Measurements from ENCODE around the gene IFIH1. TPM values are rescaled to one million over a fixed set of nuclear protein-coding genes. Genes with fewer than 3 reads are reported as not detected.

The IFIH1 gene
- total and polyA plus RNA-seq, 2 of the 8 experiments (the other 6 are each of a cell fraction or from before 2014, with no cell fraction given), result 0.32 to 2.0 TPM

DNA sequence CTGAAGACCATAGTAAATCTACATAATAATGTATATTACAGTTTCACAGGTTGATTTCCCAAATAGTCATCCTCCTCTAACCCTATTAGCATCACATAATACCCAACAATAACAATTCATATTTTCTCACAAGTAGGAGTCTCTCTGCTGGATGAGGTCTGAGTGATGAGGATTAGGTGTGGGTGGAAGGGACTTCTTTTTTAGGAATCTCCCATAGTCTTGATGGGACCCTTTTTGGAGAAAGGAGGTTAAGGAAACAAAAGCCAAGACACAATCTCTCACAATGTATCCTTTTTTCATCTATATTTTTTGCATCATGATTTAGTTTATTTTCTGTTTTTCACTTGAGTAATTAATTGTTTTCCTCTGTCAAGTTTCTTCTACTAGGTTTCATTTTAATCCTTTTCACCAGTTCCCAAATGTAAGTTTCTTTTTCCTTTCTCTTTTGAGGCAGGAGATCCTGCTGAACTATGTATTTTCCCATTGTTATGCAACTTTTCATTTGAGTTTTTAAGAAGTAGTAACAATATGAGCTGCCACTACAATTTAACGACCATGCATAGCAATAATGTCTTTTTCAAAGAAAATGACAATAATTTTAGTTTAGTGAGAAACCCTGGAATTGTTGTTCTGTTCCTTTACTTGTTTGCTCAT is 2.5 kb upstream of the IFIH1 start (continued):
- TF ChIP-seq, protein P1, sequence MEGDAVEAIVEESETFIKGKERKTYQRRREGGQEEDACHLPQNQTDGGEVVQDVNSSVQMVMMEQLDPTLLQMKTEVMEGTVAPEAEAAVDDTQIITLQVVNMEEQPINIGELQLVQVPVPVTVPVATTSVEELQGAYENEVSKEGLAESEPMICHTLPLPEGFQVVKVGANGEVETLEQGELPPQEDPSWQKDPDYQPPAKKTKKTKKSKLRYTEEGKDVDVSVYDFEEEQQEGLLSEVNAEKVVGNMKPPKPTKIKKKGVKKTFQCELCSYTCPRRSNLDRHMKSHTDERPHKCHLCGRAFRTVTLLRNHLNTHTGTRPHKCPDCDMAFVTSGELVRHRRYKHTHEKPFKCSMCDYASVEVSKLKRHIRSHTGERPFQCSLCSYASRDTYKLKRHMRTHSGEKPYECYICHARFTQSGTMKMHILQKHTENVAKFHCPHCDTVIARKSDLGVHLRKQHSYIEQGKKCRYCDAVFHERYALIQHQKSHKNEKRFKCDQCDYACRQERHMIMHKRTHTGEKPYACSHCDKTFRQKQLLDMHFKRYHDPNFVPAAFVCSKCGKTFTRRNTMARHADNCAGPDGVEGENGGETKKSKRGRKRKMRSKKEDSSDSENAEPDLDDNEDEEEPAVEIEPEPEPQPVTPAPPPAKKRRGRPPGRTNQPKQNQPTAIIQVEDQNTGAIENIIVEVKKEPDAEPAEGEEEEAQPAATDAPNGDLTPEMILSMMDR (IDR thresholded peaks at IDR 0.05; ENCODE audit: control extremely low read depth in 1 of 3, insufficient read depth in 1 of 3, low read depth in 1 of 3, low read length in 3 of 3), result no peak
- TF ChIP-seq TAF1 (IDR thresholded peaks at IDR 0.05; ENCODE audit: low read depth, low read length) (no peak), BRCA1 (IDR thresholded peaks at IDR 0.05; ENCODE audit: low read depth, low read length) (no peak), CREB1 (IDR thresholded peaks at IDR 0.05) (no peak), BCL11A (IDR thresholded peaks at IDR 0.05; ENCODE audit: low read depth in 2 of 2, low read length in 2 of 2) (no peak), CHD1 (IDR thresholded peaks at IDR 0.05; ENCODE audit: low read depth, low read length) (no peak)

All from H1 (cell line).